Karpas-422 (cell line): ENCODE results near the gene HERC5. TPM values are rescaled to one million over a fixed set of nuclear protein-coding genes. Genes with fewer than 3 reads are reported as not detected.

ENCODE experiments used
- DNase-seq: peaks from one replicate; pipeline ENCODE4 v3.0.0-alpha.2; 2015
- H2AFZ ChIP-seq: fragments of 200-600 bp; sonication (generic); 2 replicates; pipeline ENCODE4 v1.6.1; 2014; ENCODE audit warnings: antibody characterized with exemption, low read length, mixed read lengths
- H3K27ac ChIP-seq: fragments of 200-600 bp; sonication (generic); 2 replicates; pipeline ENCODE4 v1.5.1; 2014; ENCODE audit warnings: mild to moderate bottlenecking, low read length, moderate library complexity
- H3K27me3 ChIP-seq: fragments of 200-600 bp; sonication (generic); 2 replicates; pipeline ENCODE4 v1.6.1; 2014; ENCODE audit warnings: low read length, mixed read lengths
- H3K36me3 ChIP-seq: fragments of 200-600 bp; sonication (generic); 2 replicates; pipeline ENCODE4 v1.6.1; 2014; ENCODE audit warnings: low read length, mixed read lengths; ENCODE audit not compliant: insufficient read depth
- H3K4me1 ChIP-seq: fragments of 200-600 bp; sonication (generic); 2 replicates; pipeline ENCODE4 v1.6.1; 2014; ENCODE audit warnings: mild to moderate bottlenecking, low read length, mixed read lengths
- H3K4me2 ChIP-seq: fragments of 200-600 bp; sonication (generic); 2 replicates; pipeline ENCODE4 v1.6.1; 2014; ENCODE audit warnings: low read length, low read depth, mild to moderate bottlenecking; ENCODE audit not compliant: poor library complexity, severe bottlenecking
- H3K4me3 ChIP-seq: fragments of 200-600 bp; sonication (generic); 2 replicates; pipeline ENCODE4 v1.5.1; 2014; ENCODE audit warnings: mild to moderate bottlenecking, antibody characterized with exemption, low read length, mixed read lengths
- H3K79me2 ChIP-seq: fragments of 200-600 bp; sonication (generic); 2 replicates; pipeline ENCODE4 v1.6.1; 2014; ENCODE audit warnings: mild to moderate bottlenecking, low read length, mixed read lengths
- H3K9ac ChIP-seq: fragments of 200-600 bp; sonication (generic); 2 replicates; pipeline ENCODE4 v1.6.0; 2014; ENCODE audit warnings: low read length
- H3K9me2 ChIP-seq: fragments of 200-600 bp; sonication (generic), shearing (Covaris generic); replicated peaks from 2 replicates; pipeline ENCODE4 v1.6.0; 2014; ENCODE audit warnings: mild to moderate bottlenecking, low read length, moderate library complexity; ENCODE audit not compliant: insufficient read depth
- H3K9me3 ChIP-seq: fragments of 300-700, 200-600 bp; sonication (generic); 2 replicates; pipeline ENCODE4 v1.6.1; 2014; ENCODE audit warnings: low read length, mixed read lengths
- H4K20me1 ChIP-seq: fragments of 200-600 bp; sonication (generic); 2 replicates; pipeline ENCODE4 v1.6.1; 2014; ENCODE audit warnings: mild to moderate bottlenecking, antibody characterized with exemption, low read length, low read depth; ENCODE audit not compliant: insufficient read depth
- total RNA-seq: library from RNA; depleted of rRNA; stranded (reverse); fragments of >200 nt; shearing (Covaris generic); gene quantifications from 2 replicates; pipeline ENCODE4 v1.2.3, GENCODE V29; 2014; ENCODE audit warnings: low replicate concordance

HERC5 gene
- total RNA-seq, 1 experiment from 2014 or later = not detected

DNA sequence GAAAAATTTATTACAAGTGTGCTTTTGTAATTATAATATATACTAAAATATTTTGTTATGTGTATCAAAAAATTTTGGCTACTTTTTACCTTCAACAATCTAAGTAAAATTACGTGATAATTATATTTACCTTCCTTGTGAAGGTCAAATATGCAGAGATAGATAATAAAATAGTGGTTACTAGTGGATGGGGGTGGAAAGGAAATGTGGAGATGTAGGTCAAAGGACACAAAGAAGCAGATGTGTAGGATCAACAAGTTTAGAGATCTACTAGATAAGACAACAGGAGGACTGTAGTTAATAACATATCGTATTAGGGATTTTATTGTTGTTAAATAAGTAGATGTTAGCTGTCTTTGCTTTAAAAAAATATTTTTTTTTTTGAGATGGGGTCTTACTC lies 21.3 kb downstream of the HERC5 start:
- H3K79me2 ChIP-seq = no peaks in the 10 kb centered on the region
- no peak overlapping the region for H3K9ac ChIP-seq
- no peak overlapping the region for H3K4me3 ChIP-seq
- H3K27ac ChIP-seq = no peak overlapping the region
- no peak overlapping the region for H2AFZ ChIP-seq
- H3K36me3 ChIP-seq = no peaks in the 10 kb centered on the region
- no peaks in the 10 kb centered on the region for H4K20me1 ChIP-seq
- no peaks in the 10 kb centered on the region for H3K9me2 ChIP-seq
- no peaks in the 10 kb centered on the region for H3K27me3 ChIP-seq
- H3K4me2 ChIP-seq = no peak overlapping the region
- H3K9me3 ChIP-seq = no peaks in the 10 kb centered on the region
- H3K4me1 ChIP-seq = no peaks in the 10 kb centered on the region
- no peak for DNase-seq

DNA sequence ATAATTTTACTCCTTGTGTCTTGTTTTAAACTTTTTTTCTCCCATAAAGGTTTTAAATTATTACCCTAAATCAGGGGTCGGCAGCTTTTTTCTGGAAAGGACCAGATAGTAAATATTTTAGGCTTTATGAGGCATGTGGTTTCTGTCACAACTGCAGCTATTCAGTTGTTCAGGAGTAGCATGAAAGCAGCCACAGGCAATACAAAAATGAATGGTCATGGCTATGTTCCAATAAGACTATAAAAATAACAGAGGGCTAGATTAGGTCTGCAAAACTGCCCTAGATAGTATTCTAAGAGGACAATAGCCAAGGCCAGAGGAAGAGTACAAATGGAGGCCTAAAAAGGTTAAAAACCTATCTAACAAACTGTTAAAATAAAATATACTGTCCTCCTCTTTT lies 24.6 kb downstream of the HERC5 start:
- no peak overlapping the region for H3K4me3 ChIP-seq
- no peaks in the 10 kb centered on the region for H3K9me3 ChIP-seq
- H4K20me1 ChIP-seq = no peaks in the 10 kb centered on the region
- H3K27me3 ChIP-seq = no peaks in the 10 kb centered on the region
- H3K4me1 ChIP-seq = no peaks in the 10 kb centered on the region
- no peak overlapping the region for H3K27ac ChIP-seq
- no peak overlapping the region for H3K4me2 ChIP-seq
- H3K36me3 ChIP-seq = no peaks in the 10 kb centered on the region
- H2AFZ ChIP-seq = no peak overlapping the region
- no peak for DNase-seq
- H3K9ac ChIP-seq = no peak overlapping the region
- H3K9me2 ChIP-seq = no peaks in the 10 kb centered on the region
- no peaks in the 10 kb centered on the region for H3K79me2 ChIP-seq

DNA sequence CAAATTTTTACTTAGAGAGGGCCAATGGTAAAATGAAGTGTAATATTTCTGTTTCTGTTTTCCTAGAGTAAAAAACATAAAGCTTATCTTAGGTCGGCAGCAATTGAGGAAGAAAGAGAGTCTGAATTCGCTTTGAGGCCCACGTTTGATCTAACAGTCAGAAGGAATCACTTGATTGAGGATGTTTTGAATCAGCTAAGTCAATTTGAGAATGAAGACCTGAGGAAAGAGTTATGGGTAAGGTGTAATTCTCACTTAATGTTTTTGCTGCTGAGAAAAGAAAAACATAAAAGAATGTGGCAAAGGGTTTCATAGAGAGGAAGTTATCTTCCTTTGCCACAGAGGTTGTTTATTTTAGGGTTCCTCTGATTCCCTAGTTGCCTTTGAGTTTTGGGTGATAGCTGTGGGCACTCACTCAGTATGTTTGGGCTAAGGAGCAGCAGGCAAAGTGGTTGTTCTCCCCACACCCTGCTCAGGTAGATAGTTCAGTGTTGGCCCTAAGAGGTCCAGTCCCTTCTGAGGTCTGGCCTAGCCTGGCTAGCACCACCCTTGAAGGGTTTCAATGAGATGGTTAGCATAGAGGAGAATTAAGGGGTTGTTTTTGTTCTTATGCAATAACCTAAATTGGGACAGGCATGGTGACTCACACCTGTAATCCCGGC lies 32.3 kb downstream of the HERC5 start:
- no peak for DNase-seq
- no peak overlapping the region for H3K4me3 ChIP-seq
- H3K4me2 ChIP-seq = no peak overlapping the region
- H3K27me3 ChIP-seq = no peaks in the 10 kb centered on the region
- no peaks in the 10 kb centered on the region for H3K36me3 ChIP-seq
- no peak overlapping the region for H2AFZ ChIP-seq
- no peak overlapping the region for H3K9ac ChIP-seq
- H4K20me1 ChIP-seq = no peaks in the 10 kb centered on the region
- no peaks in the 10 kb centered on the region for H3K9me3 ChIP-seq
- no peaks in the 10 kb centered on the region for H3K79me2 ChIP-seq
- H3K27ac ChIP-seq = no peak overlapping the region
- H3K4me1 ChIP-seq = no peaks in the 10 kb centered on the region
- no peaks in the 10 kb centered on the region for H3K9me2 ChIP-seq

DNA sequence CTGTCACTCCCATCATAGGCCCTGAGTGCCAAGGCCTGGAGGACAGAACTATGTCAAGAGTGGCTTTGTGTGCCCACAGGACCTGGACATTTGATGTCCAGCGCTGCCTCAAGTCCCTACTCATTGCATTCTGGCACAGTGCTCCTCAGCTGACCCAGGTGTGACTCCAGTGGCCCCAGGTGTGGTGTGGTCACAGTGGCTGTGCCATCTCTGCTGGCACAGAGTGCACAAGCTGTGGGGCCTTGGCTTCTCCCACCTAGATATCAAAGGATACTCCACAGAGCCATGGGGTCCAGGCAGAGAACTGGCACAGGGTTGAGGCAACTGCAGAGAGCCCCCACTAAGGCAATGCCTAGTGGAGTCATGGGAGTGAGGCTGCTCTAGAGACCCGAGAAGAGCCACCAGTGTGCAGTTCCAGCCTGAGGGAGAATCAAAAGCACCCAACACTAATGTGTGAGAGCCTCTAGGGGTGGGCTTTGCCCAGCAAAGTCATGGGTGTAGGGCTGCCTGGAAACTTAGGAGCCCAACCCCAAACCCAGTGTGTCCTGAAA lies 41.0 kb downstream of the HERC5 start:
- no peak for DNase-seq
- H3K9ac ChIP-seq = no peak overlapping the region
- H3K4me2 ChIP-seq = no peak overlapping the region
- H3K36me3 ChIP-seq = no peaks in the 10 kb centered on the region
- no peak overlapping the region for H3K4me3 ChIP-seq
- no peaks in the 10 kb centered on the region for H3K4me1 ChIP-seq
- no peaks in the 10 kb centered on the region for H3K79me2 ChIP-seq
- no peaks in the 10 kb centered on the region for H4K20me1 ChIP-seq
- H3K27me3 ChIP-seq = no peaks in the 10 kb centered on the region
- H3K9me3 ChIP-seq = no peaks in the 10 kb centered on the region
- H3K9me2 ChIP-seq = no peaks in the 10 kb centered on the region
- no peak overlapping the region for H2AFZ ChIP-seq
- no peak overlapping the region for H3K27ac ChIP-seq

DNA sequence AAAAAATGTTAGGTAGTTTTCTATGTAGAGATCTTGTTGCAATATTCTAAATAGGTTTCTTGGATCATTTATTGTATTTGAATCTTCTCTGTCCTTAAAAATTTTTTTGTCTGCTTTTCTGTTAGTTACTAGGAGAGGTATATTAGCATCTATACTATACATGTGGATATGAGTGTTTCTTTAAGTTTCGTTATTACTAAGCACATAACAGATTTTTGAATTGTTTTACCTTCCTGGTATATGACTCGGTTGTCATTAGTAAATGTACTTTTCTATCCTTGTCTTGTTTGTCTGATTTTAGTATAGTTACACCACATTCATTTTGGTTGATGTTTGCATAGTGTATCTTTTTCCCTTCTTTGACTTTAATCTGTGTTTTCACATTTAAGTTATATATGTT lies 46.4 kb downstream of the HERC5 start:
- H3K27me3 ChIP-seq = no peaks in the 10 kb centered on the region
- no peaks in the 10 kb centered on the region for H3K4me1 ChIP-seq
- H4K20me1 ChIP-seq = no peaks in the 10 kb centered on the region
- H3K9me3 ChIP-seq = no peaks in the 10 kb centered on the region
- no peaks in the 10 kb centered on the region for H3K9me2 ChIP-seq
- no peak overlapping the region for H2AFZ ChIP-seq
- no peaks in the 10 kb centered on the region for H3K36me3 ChIP-seq
- H3K4me3 ChIP-seq = no peak overlapping the region
- H3K79me2 ChIP-seq = no peaks in the 10 kb centered on the region
- no peak overlapping the region for H3K27ac ChIP-seq
- DNase-seq = no peak
- no peak overlapping the region for H3K4me2 ChIP-seq
- no peak overlapping the region for H3K9ac ChIP-seq

DNA sequence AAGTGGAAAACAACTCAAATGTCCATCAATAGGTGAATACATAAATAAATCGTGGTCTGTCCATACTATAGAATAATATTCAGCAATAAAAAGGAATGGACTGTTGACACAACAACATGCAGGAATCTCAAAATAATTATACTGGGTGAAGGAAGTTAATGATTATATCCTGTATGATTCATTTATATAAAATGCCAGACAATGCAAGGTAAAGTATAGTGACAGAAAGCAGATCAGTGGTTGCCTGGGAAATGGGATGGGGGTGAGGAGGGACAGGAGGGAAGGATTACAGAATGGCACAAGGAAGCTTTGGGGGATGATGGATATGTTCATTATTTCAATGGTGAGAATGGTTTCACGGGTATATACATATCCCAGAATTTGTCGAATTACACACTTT lies 54.3 kb downstream of the HERC5 start:
- H3K9me3 ChIP-seq = no peaks in the 10 kb centered on the region
- no peak overlapping the region for H3K27ac ChIP-seq
- H3K9me2 ChIP-seq = no peaks in the 10 kb centered on the region
- H3K79me2 ChIP-seq = no peaks in the 10 kb centered on the region
- DNase-seq = no peak
- no peaks in the 10 kb centered on the region for H3K4me1 ChIP-seq
- no peaks in the 10 kb centered on the region for H4K20me1 ChIP-seq
- no peak overlapping the region for H3K9ac ChIP-seq
- no peak overlapping the region for H3K4me3 ChIP-seq
- no peaks in the 10 kb centered on the region for H3K36me3 ChIP-seq
- no peaks in the 10 kb centered on the region for H3K27me3 ChIP-seq
- H3K4me2 ChIP-seq = no peak overlapping the region
- no peak overlapping the region for H2AFZ ChIP-seq

DNA sequence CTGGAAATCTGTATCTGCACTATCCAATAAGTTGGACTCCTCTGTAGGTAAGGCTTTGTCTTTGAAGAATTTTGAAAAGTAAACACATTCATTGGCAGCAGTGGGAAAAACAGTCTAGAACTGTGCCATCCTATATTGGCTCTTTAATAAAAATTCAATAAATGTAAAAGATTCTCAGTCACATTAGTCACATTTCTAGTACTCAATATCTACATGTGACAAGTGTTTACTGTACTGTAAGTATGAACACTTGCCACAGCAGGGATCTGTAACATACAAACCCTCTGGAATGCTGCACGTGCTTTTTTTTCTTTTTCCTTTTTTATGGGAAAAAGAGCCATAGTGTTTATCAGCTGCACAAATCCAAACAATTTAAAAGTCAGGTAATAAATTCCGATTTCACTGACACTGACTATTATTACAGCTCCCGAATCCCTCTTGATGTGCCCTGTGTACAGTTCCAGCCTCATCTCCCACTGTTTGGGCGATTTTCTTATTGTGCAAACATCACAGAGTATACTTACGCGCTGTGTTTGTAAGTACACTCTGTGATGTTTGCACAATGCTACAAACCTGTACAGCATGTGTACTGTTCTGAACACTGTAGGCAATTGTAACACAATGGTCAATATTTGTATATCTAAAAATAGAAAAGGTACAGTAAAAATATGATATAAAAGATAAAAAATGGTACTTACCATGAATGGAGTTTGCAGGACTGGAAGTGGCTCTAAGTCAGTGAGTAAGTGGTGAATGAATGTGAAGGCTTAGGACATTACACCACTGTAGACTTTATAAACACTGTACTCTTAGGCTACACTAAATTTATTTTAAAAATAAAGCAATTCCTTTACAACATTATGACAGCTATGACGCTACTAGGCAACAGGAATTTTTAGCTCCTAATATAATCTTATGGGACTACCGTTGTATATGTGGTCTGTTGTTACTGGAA lies 57.9 kb downstream of the HERC5 start:
- Histone ChIP-seq H3K27me3 (no peaks in the 10 kb centered on the region), H3K4me3 (no peak overlapping the region), H3K79me2 (no peaks in the 10 kb centered on the region), H3K9me2 (no peaks in the 10 kb centered on the region), H3K4me1 (no peaks in the 10 kb centered on the region), H3K9ac (no peak overlapping the region), H4K20me1 (no peaks in the 10 kb centered on the region), H3K4me2 (no peak overlapping the region), H3K27ac (no peak overlapping the region), H3K9me3 (no peaks in the 10 kb centered on the region), H2AFZ (no peak overlapping the region), H3K36me3 (no peaks in the 10 kb centered on the region)
- DNase-seq = no peak

DNA sequence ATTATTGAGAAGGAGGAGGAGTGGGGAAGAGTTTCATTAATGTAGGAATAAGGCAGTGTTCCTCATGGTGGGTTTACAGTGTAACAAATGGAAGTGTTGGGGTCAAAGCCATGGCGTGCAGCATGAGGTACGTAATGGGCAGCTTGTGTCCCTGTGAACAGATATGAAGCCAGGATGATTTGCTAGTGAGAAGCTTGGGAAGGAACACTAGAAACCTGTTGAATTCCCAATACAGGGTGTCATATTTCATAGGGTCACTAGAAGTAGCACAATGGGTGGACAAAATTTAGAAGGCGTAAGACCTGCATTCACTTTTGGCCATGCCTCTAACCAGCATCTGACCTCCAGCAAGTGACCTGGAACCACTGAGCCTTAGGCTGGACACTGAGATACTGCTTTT lies 59.8 kb downstream of the HERC5 start:
- no peaks in the 10 kb centered on the region for H3K9me2 ChIP-seq
- no peaks in the 10 kb centered on the region for H3K4me1 ChIP-seq
- H3K9me3 ChIP-seq = no peaks in the 10 kb centered on the region
- H4K20me1 ChIP-seq = no peaks in the 10 kb centered on the region
- no peak overlapping the region for H3K4me2 ChIP-seq
- DNase-seq = no peak
- H3K9ac ChIP-seq = no peak overlapping the region
- no peak overlapping the region for H3K4me3 ChIP-seq
- no peaks in the 10 kb centered on the region for H3K79me2 ChIP-seq
- no peaks in the 10 kb centered on the region; the same call in 1 of the 2 replicates for H3K36me3 ChIP-seq
- H3K27ac ChIP-seq = no peak overlapping the region
- H3K27me3 ChIP-seq = no peaks in the 10 kb centered on the region
- H2AFZ ChIP-seq = no peak overlapping the region
